ENCODE results near the gene PKIB. TPM values are rescaled to one million over a fixed set of nuclear protein-coding genes. Genes with fewer than 3 reads are reported as not detected.

Gene PKIB
- total RNA-seq, 4 donors from 2014 or later, result 0.90 to 5.7 (median 2.0) TPM; not detected in 1

DNA sequence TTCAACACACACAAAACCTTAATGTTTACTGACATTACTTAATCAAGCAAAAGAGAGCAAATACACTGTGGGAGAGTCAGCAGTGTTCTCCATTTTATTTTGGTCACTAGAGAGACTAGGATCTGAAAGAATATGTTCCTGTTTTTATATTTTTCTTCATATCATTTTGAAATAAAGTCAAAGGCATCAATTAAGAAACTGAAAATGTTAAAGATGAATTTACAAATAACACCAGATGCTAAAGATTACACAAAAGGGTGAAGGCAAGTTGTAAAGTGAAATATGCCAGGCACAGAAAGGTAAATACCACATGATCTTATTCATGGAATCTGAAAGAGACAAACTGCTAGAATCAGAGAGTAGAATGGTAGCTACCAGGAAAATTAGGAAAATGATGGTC lies 109.0 kb downstream of the PKIB start:
- no peaks in the 10 kb centered on the region for H3K27me3 ChIP-seq
- TF ChIP-seq, protein P1, sequence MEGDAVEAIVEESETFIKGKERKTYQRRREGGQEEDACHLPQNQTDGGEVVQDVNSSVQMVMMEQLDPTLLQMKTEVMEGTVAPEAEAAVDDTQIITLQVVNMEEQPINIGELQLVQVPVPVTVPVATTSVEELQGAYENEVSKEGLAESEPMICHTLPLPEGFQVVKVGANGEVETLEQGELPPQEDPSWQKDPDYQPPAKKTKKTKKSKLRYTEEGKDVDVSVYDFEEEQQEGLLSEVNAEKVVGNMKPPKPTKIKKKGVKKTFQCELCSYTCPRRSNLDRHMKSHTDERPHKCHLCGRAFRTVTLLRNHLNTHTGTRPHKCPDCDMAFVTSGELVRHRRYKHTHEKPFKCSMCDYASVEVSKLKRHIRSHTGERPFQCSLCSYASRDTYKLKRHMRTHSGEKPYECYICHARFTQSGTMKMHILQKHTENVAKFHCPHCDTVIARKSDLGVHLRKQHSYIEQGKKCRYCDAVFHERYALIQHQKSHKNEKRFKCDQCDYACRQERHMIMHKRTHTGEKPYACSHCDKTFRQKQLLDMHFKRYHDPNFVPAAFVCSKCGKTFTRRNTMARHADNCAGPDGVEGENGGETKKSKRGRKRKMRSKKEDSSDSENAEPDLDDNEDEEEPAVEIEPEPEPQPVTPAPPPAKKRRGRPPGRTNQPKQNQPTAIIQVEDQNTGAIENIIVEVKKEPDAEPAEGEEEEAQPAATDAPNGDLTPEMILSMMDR (IDR thresholded peaks at IDR 0.05), result no peak
- TF ChIP-seq POLR2A (IDR thresholded peaks at IDR 0.05), result no peak
- TF ChIP-seq EP300 (IDR thresholded peaks at IDR 0.05), result no peak
- peaks cover 0 to 4% (median 0%) of the 10 kb centered on the region in 4 donors for H3K4me1 ChIP-seq
- no peak for DNase-seq (ENCODE audit: low spot score in 2 of 2)
- H3K27ac ChIP-seq, result no peak overlapping the region
- no peaks in the 10 kb centered on the region for H3K9me3 ChIP-seq
- no peaks in the 10 kb centered on the region for H3K36me3 ChIP-seq
- no peak overlapping the region for H3K4me3 ChIP-seq

DNA sequence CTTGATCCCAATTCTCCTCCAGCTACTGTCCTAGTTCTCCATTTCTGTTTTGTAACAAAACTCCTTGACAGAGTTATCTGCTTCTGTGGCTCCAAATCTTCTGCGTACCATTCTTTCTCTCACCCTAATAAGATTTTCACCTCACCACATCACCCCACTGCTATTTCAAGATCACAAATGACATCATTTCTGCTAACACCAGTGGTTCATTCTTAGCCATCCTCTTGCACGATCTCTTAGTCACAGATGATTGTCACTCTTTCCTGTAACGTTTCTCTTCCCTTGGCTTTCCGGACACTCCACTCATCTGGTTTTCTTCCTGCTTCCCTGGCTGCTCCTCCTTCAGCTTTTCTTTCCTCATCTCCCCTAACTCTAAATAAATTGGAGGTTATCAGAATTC lies 112.5 kb downstream of the PKIB start:
- Histone ChIP-seq H3K4me3 (no peak overlapping the region), H3K27me3 (no peaks in the 10 kb centered on the region), H3K27ac (no peak overlapping the region), H3K9me3 (no peaks in the 10 kb centered on the region), H3K36me3 (no peaks in the 10 kb centered on the region), H3K4me1 (no peaks in the 10 kb centered on the region)
- TF ChIP-seq EP300 (IDR thresholded peaks at IDR 0.05), result no peak
- no peak for TF ChIP-seq POLR2A (IDR thresholded peaks at IDR 0.05)
- TF ChIP-seq, protein P1 (IDR thresholded peaks at IDR 0.05), result no peak
- 72 to 78% methylated on average over 4 of the region's 4 CpGs for WGBS, 2 donors
- DNase-seq (ENCODE audit: low spot score in 2 of 2), result no peak

DNA sequence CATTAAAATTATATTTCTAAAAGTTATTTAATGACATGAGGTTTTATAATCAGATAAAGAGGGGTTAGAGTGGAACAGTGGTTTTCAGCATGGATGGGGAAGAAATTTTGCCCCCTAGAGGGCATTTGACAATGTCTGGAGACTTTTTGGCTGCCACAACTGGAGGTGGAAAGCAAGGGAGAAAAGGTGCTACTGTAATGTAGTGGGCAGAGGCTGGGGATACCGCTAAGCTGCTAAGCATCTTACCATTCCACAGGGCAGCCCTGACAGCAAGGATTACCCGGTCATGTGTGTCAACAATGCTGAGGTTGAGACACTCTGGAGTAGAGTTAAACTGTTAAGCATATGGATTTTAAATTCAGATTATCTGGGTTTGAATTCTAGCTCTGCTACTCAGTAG lies 116.4 kb downstream of the PKIB start:
- DNase-seq (ENCODE audit: low spot score in 2 of 2), result no peak
- Histone ChIP-seq H3K4me3 (no peak overlapping the region), H3K36me3 (no peaks in the 10 kb centered on the region), H3K27me3 (no peaks in the 10 kb centered on the region), H3K9me3 (no peaks in the 10 kb centered on the region), H3K27ac (no peak overlapping the region), H3K4me1 (no peaks in the 10 kb centered on the region)
- 30 to 45% methylated on average over 2 of the region's 2 CpGs for WGBS, 2 donors
- TF ChIP-seq EP300 (IDR thresholded peaks at IDR 0.05), result no peak
- TF ChIP-seq, protein P1 (IDR thresholded peaks at IDR 0.05), result peak in 1 of 5 experiments; percentile 10

DNA sequence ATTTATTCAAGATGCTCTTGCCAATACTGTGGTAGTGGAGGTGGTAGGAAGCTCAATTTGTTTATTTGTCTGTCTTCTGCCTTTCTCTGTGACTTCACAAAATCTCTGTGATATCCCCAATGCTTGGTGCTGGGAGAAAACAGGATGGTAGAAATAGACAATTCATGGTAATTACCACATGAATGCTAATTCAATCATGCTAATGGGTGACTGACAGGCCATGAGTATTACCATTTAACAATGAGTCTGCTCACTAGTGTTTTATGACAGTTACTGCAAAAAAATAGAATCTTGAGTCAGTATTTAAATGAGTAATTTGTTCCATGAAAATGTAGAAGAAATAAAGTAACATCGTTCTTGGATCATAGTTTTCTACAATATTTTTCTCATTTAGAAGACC lies 117.0 kb downstream of the PKIB start:
- no peaks in the 10 kb centered on the region for H3K4me1 ChIP-seq
- TF ChIP-seq POLR2A (IDR thresholded peaks at IDR 0.05) (no peak), EP300 (IDR thresholded peaks at IDR 0.05) (no peak)
- TF ChIP-seq, protein P1 (IDR thresholded peaks at IDR 0.05), result no peak

DNA sequence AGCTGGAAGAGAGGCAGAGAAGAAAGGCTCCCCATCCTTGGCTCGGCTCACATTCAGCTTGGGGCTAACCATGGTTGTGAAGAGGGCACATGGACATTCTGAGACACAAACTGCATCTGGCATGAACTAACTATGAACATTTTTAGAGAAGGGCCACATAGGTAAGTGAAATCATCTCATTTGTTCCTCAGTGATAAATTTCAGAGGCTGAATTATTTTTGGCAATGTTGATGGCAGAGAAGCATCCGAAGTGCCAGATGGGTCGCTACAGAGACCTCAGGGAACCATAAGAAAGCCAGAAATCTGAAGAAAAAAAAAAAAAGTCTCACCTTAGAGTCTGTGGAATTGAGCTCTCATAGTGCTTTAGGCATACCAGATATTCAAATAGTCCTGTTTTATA lies 120.1 kb downstream of the PKIB start:
- 79 to 82% methylated on average over 3 of the region's 3 CpGs for WGBS, 2 donors
- DNase-seq (ENCODE audit: low spot score in 2 of 2), result no peak
- Histone ChIP-seq H3K4me3 (no peak overlapping the region), H3K27me3 (no peaks in the 10 kb centered on the region), H3K27ac (no peak overlapping the region), H3K36me3 (no peaks in the 10 kb centered on the region), H3K9me3 (no peaks in the 10 kb centered on the region), H3K4me1 (peaks cover 0 to 4% (median 0%) of the 10 kb centered on the region in 4 donors)
- TF ChIP-seq POLR2A (IDR thresholded peaks at IDR 0.05), result no peak
- no peak for TF ChIP-seq EP300 (IDR thresholded peaks at IDR 0.05)
- TF ChIP-seq, protein P1 (IDR thresholded peaks at IDR 0.05), result no peak

More for the DNA sequence above, 117.0 kb downstream of the PKIB start:
- no peaks in the 10 kb centered on the region for H3K36me3 ChIP-seq
- H3K27ac ChIP-seq, result no peak overlapping the region
- 50 to 74% methylated on average over 1 of the region's 1 CpG for WGBS, 2 donors
- DNase-seq (ENCODE audit: low spot score in 2 of 2), result no peak
- no peak overlapping the region for H3K4me3 ChIP-seq
- H3K27me3 ChIP-seq, result no peaks in the 10 kb centered on the region
- H3K9me3 ChIP-seq, result no peaks in the 10 kb centered on the region
